NOMO-1 (cell line): Measurements from ENCODE around the gene USP48.
A peak's percentile ranks its signal among the peaks of the same experiment; 100 is the strongest.

ENCODE experiments used
- DNase-seq, 2 experiments: peaks; one replicate each; lab custom pipeline; 2025; ENCODE audit not compliant: unreplicated experiment in 2 of 2; lab: John Stamatoyannopoulos, UW

The USP48 gene

GRCh38 chr1:21671915-21672314 is 111.0 kb downstream of the USP48 start:
- no peak for DNase-seq

- DNase-seq = no peak
Observed at GRCh38 chr1:21670956-21671902, 111.7 kb downstream of the USP48 start.

GRCh38 chr1:21670059-21670881 is 112.7 kb downstream of the USP48 start:
- no peak for DNase-seq

GRCh38 chr1:21669258-21670058 is 113.5 kb downstream of the USP48 start, which contains the start of gene RAP1GAP:
Gene RAP1GAP, minus strand, starts transcription at chr1:21669357. Its CDS starts 49,325 bp downstream, at chr1:21620032.
- peak; percentile 46 to 48 for DNase-seq

- DNase-seq = no peak
Observed at GRCh38 chr1:21668951-21669257, 114.0 kb downstream of the USP48 start.

- no peak for DNase-seq
Observed at GRCh38 chr1:21668232-21668950, 114.6 kb downstream of the USP48 start.

- no peak for DNase-seq
Observed at GRCh38 chr1:21667348-21668231, 115.4 kb downstream of the USP48 start.

GRCh38 chr1:21666576-21667320 is 116.2 kb downstream of the USP48 start:
- no peak for DNase-seq

- peak; percentile 15 to 46 for DNase-seq
Observed at GRCh38 chr1:21665711-21666575, 117.0 kb downstream of the USP48 start.

GRCh38 chr1:21664806-21665588 is 118.0 kb downstream of the USP48 start:
- DNase-seq = no peak

- DNase-seq = peak in 1 of 2 experiments; percentile 37
Observed at GRCh38 chr1:21663951-21664805, 118.8 kb downstream of the USP48 start.

GRCh38 chr1:21663248-21663950 is 119.5 kb downstream of the USP48 start:
- no peak for DNase-seq

- no peak for DNase-seq
Observed at GRCh38 chr1:21662426-21663247, 120.3 kb downstream of the USP48 start.

- DNase-seq = no peak
Observed at GRCh38 chr1:21661886-21662285, 121.1 kb downstream of the USP48 start.
